HG03025 (cell line): ENCODE measurements around the gene KCNAB2.

Experiments used
- ATAC-seq: cut with Tn5 transposase; IDR thresholded peaks from one replicate; pipeline ENCODE4 v1.9.1; 2021; ENCODE audit warnings: mild to moderate bottlenecking, moderate library complexity; ENCODE audit not compliant: unreplicated experiment, low FRiP score

KCNAB2 gene

DNA sequence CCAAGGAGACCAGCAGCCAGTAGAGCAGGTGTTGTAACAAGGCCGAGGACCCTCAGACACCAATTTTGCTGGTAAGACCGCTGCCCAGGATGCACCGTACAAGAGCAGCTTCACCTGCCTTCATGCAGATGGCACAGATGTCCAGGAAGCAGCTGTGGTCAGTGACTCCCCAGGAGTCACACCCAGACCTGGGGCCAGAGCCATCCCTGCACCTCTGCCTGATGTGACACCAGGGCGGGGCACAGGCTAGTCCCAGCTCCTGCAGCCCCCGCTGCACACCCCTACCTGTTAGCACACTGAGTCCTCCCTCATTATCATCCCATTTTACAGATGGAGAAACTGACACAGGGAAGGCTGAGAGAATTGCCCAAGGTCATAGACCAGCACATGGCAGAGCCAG is 16.3 kb upstream of the KCNAB2 start:
- no peak for ATAC-seq

DNA sequence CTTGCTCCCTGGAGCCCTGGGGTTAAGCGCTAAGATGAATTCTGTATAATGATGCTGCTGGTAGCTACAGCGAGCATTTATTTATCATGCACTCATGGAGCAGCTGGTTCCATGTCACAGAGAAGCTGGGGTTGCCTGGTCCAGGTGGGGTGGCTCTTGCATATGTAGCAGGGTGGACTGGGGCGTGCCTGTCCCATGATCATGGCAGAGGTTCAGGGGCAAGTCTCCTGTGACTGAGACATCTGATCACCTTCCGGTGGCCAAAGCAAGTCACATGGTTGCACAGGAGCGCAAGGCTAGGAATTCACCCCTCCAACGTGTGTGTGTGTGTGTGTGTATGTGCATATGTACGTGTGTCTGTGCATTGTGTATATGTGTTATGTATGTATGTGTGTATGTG is 15.6 kb upstream of the KCNAB2 start:
- ATAC-seq: no peak

DNA sequence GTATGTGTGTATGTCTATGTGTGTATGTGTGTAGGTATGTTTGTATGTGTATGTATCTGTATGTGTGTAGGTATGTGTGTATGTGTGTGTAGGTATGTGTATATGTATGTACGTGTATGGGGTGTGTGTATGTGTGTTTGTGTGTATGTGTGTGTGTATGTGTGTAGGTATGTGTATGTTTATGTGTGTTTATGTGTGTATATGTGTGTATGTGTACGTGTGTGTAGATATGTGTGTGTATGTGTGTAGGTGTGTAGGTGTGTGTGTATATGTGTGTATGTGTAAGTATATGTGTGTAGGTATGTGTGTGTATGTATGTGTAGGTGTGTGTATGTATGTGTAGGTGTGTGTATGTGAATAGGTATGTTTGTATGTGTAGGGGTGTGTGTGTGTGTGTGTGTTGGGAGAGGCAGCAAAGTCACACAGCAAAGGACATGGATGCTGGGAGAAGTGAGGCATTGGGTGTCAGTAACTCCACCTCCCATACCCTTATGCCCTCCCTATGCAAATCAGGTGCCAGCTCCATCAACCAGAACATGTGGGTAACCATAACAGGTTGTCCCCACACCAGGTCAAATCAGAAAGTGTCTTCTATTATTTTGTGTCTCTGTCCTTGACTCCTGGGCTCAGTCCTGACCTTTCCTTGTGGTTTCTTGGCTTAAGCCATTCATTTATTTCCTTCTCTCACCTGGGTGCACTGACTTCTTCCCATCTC is 15.0 kb upstream of the KCNAB2 start:
- no peak for ATAC-seq

DNA sequence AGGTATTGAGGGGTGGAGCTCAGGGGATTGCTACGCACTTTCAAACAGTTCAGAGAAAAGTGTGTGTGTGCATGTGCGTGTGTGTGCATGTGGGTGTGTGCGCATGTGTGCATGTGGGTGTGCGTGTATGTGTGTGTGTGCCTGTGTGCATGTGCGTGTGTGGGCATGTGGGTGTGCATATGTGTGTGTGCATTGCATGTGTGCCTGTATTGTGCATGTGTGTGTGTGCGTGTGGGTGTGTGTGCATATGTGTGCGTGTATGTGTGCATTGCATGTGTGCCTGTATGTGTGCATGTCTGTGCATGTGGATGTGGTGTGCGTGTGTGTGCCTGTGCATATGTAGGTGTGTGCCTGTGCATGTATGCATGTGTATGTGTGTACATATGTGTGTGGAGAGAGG is 12.6 kb upstream of the KCNAB2 start:
- no peak for ATAC-seq

DNA sequence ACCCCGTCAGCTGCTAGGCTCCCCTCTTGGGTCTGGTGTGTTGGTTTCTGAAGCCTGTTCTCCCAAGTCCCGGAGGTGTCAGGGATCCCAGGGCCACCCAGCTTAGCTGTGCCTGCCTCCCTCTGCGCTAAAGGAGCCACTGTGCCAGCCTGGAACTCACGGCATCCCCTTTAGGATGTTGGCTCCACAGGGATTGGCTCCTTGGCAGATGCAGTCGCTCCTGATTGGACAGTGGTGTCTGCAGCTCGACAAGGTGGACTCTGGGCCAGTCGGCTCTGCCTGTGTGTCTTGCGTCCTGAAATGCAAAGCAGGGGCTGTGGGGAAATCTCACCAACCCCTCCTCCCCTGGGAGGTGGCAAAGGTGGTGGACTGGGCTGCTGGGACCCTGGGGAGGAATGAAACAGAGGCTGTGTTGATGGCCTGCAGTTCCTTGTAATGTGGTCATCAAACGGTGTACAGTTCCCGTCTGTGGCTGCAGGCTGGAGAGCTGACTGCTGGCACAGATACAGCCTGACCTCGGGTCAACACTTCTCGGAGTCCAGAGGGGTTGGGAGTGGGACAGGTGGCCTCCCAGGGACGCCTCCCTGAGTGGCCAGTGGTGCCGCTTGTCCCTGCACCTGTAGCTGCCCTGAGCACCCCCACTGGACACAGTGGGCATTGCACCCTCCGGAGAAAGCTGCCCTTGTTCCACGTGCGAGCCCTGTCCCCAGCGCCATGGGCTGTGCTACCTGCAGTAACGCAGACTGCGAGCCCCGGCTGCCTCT is 11.5 kb upstream of the KCNAB2 start:
- ATAC-seq: no peak

DNA sequence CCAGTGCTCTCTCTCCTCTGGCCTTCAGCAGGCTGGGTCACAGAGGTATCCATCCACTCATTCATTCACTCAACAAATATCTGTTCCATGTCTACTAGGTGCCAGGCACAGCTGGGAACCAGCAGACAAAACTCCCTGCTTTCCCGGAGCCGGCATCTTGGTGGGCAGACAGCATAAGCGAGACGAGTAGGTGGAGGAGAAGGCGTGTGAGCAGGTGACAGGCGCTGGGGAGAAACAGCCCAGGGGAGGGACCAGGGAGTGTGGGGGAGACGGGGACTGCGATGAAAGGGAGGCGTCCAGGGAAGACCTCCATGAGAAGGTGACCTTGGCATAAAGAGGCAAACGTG is 11.0 kb upstream of the KCNAB2 start:
- no peak for ATAC-seq

DNA sequence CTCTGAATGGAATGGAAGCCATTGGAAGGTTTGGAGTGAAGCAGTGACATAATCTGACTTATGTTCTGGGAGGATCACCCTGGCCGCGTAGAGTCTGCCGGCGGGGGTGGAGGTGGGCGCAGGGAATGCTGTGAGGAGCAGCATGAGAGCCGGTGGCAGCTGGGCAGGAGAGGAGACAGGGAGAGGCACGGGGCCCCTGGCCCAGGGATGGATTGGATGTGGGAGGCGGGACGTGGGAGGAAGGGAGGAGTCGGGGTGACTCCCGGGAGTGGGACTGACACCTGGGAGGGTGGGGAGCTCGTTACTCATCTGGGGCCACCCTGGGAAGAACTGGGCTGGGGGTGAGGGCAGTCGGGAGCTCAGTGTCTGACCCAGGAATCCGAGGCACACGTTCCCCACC is 10.4 kb upstream of the KCNAB2 start:
- ATAC-seq: no peak

DNA sequence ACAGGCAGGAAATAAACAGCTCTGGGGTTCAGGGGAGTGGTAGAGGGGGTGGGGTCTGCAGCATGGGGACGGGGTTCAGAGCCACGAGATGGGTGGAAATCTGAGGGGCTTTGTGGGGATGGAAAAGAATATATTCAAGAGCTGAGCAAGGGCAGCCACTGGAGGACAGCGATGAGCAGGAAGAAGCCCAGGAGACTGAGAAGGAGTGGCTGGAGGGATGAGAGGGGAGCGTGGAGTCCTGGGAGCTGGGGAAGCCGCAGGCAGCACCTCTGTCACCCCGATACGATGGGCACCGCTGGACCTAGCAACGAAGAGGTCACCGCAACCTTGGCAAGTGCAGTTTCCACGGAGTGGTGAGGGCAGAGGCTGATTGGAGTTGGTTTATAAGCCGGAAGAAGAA is 10.0 kb upstream of the KCNAB2 start:
- ATAC-seq: no peak

DNA sequence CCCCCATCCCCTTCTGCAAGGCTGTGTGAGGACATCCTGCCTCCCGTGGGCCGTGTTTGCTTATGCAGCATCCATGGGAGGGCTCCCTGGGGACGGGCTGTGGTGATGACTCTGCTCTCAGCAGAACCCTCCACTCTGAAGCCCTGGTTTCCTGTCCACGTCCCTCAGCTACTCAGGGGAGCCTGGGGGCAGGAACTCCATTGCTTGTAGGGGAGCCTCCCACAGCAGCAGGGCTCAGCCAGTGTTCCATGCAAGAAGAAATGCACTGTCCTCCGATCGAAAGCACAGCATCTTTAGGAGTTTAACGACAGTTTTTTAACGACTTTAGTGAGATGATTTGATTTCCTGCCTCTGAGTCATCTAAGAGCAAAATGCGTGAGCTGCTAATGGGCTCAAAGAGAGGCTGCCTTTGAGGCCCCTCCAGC is 8.3 kb upstream of the KCNAB2 start:
- ATAC-seq: no peak

DNA sequence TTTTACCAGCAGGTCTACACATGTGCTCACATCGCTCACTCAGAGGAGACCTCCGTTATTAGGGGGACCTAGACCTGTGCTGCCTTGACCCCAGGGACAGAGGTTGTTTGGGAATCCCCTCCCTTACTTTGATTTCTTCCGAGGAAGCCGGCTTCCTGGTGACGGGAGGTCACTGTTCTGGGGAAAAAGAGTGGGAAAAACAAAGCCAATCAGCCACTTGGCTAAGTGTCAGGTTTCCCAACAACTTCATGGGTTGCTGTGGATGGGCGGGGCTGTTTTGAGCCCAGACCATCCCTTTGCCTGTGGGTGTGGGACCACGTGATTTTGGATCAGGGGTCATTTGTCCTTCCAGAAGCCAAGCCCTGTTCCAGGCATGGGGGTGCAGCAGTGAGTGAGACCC is 7.1 kb upstream of the KCNAB2 start:
- no peak for ATAC-seq

DNA sequence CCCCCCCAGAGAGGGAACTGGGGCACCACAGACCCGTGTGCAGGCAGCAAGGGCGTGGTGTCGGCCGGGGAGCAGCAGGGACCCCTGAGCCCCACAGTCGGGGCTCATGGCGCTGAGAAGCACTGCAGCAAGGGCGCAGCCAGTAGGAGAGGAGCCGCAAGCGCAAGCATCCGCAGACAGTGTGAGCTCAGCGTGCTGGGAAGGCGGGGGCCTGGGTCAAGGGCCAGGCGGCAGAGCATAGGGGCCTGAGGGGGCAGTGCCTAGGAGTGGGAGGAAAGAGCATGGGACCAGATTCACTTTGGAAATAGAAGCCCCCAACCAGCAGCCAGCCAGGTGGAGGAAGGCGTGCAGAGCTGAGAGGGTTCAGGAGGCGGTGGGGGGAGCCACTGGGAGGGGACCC is 6.7 kb upstream of the KCNAB2 start:
- ATAC-seq: no peak

DNA sequence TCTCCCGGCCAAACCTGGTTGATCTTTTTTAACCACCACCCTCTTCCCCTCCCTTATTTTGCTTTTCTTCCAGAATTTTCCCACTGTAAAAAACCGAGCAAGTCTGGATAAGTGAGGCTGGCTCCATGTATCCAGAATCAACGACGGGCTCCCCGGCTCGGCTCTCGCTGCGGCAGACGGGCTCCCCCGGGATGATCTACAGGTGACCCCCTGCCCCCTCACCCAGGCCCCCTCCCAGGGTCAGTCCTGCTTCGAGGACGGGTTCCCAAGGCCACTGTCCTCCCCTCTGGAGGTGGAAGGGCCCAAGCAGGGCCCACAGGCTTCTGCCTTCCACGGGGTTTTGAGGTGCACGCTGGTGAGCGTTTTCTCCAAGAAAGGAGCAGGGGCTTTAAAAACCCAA is 5.2 kb upstream of the KCNAB2 start:
- ATAC-seq: no peak

DNA sequence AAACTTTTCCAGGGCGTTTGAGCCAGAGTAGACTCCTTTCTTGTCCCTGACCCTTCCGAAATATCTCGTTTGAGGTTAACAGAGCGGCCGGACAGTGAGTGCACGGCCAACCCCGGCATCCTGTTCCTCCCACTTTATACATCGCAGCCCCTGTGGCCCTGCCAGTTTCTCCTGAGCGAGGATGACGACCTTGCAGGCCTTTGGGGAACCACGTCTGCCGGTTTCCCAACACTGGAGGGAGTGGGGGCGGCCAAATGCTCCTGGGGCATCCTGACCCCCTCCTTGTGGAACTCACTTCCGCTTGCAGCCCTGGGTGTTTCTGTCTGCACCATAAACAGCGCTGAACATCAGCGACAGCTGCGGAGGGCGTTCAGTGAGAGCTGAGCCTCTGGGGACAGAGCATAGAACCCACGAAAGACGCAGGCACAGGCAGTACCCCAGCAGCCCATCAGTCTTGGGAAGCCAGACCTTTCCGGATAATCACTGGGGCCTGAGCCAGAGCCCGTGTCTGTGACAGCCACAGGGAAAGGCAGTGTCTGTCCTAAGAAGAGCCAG is 4.8 kb upstream of the KCNAB2 start:
- ATAC-seq: no peak

DNA sequence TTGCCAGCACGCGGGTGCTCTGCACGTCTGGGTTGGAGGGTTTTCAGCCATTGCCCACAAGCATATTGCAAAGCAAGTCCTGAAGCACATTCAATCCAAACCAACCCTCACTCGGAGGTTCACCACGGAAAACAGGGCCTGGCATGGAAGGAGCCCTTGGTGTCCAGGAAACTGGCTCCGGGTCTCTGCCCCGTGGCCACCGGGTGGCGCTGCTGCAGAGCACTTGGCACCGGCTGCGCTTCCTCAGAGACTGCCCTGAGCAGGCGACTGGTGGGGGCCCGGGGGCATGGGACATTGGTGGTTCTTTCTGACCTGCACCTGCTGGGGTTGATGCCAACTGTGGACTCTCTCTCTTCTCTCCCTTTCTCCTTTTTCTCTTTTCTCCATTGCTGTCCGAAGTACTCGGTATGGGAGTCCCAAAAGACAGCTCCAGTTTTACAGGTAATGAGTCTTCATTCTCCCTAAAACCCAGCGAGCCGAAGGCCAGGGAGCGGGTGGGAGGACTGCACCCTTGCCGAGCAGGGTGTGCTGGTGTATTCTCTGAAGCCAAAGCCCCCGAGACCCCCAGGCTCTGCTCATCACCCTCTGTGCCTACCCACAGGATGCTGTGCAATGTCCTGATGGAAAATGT is 4.1 kb upstream of the KCNAB2 start:
- no peak for ATAC-seq

DNA sequence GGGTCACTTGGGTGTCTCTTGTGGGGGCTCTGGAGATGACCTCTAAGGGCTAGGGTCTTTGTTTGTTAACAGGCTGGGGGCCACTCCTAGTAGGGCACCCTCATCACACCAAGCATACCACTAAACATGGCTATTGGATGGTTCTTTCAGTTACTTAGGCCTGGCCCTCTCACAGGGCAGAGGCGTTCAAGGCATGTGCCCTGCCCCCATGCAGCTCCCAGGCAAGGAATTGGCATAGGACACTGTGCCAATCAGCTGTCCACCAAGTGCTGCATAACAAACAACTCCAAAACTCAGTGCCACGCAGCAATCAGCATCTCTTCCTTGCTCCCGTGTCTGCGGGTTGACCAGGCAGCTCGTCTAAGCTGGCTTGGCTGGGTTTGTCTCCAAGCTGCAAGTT is 2.1 kb upstream of the KCNAB2 start:
- ATAC-seq: no peak

DNA sequence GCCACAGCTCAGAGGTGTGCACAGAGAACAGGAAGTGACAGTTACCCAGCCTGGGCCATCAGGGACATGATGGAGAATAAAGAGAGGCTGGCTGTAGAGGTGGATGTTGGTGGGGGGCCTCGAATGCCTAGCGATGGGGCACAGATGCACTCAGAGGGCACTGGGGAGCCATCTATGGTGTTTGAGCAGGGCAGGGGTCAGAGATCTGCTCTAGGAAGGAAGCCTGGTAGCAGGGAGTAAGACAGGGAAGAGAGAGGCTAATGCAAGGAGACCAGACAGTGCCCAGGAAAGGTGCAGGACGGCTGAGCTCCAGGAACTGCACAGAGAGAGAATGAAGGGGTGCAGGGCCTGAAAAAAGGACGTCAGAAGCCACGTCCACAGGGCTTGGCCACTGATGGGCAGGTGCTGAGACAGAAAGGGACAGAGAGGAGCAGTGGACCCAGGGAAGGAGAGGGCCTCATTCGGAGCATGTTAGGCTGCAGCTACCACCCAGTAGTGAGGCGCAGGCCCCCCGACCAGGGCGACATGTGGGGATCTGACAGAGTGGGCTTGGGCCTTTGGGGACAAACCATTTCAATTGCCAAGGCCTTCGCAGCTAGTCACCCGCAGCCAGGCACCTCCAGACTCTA is 1.1 kb upstream of the KCNAB2 start:
- no peak for ATAC-seq

DNA sequence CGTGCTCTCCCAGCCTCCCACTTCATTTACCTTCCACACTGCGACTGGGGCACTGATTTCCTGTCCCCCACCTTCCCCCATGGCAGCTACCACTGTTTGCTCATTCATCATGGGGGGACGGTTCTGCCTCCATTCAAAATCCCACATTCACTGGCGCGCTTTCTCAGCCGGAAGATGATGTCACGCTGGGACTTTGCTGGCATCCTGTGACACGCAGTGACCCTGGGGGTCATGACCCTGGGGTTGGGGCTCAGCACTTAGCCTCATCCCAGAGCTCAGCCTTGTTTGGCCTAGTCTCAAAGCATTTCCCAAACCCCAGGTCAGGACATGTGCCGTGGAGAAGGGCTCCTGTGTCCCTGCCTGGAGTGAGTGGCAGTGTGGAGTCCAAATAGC is 582 bp upstream of the KCNAB2 start:
- no peak for ATAC-seq

DNA sequence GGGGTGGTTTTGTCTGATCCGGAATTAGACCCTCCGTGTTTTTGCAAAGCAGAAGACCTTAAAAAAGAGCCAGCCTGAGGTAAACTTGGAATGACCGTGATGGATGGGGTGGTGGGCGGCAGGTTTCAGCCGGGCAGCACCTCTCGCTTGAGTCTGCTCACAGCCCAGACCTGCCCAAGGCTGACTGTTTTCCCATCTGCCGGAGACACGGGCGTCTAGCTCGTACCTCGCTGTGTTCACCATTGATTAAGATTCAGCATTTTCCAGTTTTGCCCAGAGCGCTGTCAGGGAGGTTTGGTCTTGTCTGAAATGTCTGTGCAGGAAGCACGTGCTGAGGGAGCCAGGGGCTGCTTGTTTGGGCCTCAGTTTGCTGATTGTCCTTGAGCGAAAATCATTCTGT is 591 bp downstream of the KCNAB2 start:
- ATAC-seq: no peak

DNA sequence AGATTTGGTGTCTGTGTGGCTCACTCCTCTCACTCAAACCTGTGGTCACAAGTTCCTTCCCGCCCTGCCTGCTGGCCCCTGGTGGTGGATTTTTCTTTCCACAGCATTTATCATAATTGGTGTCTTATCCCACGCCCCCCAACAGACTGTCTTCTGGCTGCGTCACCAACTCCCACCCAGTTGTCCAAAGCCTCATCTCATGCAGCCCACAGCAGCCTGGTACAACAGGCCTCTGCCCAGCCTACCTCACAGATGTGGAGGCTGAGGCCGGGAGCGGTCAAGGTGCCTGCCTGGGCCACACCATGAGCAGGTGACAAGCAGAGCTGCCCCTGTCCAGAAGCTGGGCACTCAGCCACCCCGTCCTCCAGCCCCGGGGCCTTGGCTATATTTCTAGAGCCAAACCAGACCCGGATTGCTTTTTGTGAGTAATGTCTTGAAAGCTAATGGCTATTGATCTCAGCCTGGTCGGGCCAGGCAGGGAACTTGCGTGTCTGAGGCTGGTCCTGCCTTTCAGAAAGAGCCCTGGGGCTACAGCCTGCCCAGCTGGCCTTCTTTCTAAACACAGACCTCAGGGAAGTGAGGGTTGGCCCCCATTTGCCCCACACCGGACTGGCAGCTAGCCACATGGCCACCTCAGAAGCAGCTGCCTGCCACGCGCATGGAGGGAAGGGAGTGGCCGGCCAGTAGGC is 2.6 kb downstream of the KCNAB2 start:
- no peak for ATAC-seq

DNA sequence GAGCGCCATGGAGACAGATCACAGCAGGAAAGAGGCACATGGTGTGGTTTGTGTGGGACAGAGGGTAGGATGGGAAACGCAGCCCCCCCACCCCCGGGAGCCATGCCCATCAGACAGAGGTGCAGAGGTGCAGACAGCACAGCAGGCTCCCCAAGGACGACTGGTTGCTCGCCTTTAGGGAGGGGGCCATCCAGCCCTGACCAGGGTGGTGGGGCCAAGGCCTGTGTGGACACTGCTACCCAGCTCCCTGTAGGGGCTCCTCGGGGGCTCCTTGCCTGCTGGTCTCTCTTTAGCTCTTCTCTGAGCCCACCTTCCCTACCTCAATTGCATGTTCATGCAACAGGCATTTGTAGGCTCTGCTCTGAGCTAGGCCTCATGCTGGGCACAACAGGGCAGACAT is 3.7 kb downstream of the KCNAB2 start:
- ATAC-seq: no peak

DNA sequence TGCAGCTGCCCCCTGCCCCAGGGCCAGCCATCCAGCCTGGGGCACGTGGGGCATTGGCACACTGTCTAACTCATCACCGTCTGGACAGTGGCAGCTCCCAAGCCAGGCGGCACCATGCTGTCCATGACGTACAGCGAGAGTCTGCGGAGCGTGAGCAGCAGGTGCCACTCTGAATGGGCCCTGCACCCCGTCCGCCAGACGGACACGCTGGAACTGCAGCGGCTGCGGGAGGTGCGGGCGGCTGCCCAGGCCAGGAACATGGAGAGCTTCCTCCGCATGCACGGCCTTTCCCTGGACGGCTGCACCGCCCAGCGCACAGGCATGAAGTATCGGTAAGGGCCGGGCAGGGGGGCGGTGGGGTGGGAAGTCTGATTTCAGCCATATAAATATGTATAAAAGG is 5.7 kb downstream of the KCNAB2 start:
- ATAC-seq: no peak
